Stimulated activated CD4-positive, alpha-beta T cell treated with anti-CD3 and anti-CD28 coated beads, Interleukin-15, amount 100 ng/mL, for 1 hour (primary cell): ENCODE data around the gene IDH2.
"Not testable (repeated sequence)": the region's sequence is repeated elsewhere in the genome, so short reads cannot be mapped to it uniquely, and the experiment has no call there.

Experiments used
- DNase-seq, 2 donors: peaks; one replicate each; pipeline ENCODE4 v3.0.0-alpha.2; 2020; ENCODE audit warnings: low read depth in 1 of 2, low spot score in 1 of 2

The IDH2 gene

DNA sequence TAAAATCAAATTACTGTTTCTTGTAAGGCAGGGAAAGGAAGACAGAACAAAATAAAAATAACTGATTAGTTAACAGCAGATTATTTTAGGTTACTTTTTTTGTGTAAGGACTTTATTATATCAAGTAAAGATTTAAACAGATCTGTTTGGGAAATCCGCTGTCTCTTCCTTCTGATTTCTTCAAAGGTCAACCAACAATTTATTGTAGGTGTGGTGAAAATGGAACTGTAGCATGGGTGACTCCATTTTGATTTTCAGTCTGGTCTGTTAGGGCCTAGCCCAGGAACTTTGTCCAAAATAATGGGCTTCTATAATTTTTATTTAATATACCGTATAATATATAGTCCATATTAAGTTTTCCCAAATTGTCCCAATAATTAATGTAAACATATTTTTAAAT lies 13.5 kb upstream of the IDH2 start:
- DNase-seq: no peak

DNA sequence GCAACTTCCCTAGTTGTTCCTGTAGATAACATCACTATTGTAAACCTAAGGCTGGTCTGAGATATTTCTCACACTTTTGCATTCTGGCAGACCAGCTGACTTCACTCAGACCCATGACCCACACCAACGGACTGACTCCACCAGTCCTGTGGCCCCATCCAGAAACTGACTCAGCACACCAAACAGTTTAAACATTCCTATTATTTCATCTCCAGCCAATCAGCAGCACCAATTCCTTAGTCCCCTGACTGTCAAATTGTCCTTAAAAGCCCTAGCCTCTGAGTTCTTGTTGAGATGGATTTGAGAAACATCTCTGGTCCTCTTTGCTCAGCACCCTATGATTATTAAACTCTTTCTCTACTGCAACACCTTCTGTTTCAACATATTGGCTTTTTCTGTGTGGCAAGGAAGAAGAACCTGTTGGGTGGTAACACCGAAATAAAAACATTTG lies 12.2 kb upstream of the IDH2 start:
- DNase-seq: no peak

GRCh38 chr15:90113166-90113565 lies 10.9 kb upstream of the IDH2 start:
- DNase-seq: no peak

GRCh38 chr15:90109163-90109751 lies 7.0 kb upstream of the IDH2 start:
- DNase-seq: not testable (repeated sequence)

GRCh38 chr15:90108038-90108437 lies 5.8 kb upstream of the IDH2 start:
- DNase-seq: not testable (repeated sequence)

DNA sequence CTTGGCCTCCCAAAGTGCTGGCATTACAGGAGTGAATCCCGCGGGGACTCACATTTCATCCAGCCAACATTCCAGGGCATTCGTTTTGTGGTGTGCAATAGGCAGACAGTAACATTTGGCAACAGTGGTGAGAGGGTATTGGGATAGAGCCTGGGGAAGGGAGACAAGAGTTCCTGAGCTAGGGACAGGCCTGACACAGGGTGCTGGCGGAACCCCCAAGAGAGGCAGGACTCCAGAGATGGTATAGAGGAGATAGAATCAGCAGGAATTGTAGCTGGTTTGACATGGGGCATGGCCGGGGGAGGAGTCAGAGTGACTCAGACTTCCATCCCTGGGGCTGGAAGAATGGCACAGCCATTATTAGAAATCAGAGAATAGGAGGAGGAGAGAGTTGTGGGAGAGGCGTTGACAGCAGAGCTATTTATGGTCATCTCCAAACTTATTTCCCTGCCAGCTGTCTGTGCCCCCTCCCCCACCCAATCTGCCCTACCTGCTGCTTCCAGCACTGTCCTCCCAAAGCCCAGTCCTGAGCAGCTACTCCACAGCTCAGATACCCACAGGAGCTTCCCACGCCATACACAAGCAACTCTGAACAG lies 4.4 kb upstream of the IDH2 start:
- no peak for DNase-seq

GRCh38 chr15:90105521-90105920 lies 3.3 kb upstream of the IDH2 start:
- no peak for DNase-seq

DNA sequence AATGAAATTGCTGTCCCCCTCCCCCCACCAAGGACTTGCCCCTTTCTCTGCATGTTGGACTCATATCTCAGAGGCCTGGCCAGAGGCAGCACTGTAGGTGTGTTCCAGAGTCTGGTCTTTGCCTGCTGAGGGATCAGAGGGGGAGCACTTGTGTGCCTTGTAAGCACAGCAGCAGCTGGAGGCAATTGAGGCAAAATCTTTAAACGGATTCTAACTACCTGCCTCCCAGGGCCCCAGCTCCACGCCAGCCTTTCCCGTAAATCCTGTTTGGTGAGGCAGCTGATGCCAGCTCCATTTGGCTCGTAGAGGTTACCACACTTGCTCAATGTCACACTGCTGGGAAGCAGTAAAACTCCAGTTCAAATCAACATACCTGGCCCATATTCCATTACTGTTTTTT lies 2.3 kb upstream of the IDH2 start:
- DNase-seq: no peak

GRCh38 chr15:90103701-90104329 lies 1.5 kb upstream of the IDH2 start:
- DNase-seq: no peak

- DNase-seq: no peak
These were observed 919 bp downstream of the IDH2 start for GRCh38 chr15:90101130-90101968.

DNA sequence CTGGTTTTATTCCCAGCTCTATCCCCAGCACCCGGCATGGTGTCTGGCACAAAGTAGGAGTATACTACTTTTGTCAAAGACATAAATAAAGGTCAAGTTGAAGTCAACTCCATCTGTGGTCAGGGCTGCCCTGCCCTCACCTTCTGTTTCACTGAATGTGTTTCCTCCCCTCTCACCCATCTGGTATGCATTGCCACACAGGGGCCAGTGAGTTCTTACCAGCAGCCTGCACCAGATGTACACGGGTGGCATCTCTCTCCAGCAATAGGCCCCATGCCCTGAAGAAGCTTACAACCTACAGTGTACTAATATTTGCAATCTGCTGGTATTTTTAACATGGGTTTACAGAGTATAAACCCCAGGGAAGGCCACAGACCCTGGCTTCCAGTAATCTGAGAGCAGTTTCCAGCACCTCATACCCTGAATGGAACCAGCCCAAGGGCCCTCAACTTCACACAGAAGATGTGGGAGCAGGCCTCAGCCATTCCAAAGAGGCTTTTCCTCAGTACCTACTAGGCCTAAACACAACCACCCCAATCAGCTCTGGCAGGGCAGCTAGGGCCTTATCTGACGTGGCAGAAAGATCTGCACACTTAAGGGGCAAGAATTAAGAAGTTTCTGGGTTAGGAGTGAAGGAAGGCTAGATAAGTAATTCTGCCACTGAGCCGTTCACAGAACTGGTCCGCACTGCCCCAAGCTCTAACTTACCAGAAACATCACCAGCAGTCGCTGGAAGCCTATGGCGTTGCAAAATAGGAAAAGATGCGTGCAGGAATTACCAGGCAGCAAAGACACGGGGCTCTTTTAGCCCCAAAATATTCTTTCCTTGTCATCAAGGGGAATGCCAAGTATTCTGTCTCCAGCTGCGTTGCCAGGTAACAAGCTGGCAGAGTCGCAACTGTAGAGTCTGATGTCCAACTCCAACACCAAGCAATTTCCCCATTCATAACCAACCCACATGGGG lies 2.1 kb downstream of the IDH2 start:
- DNase-seq: no peak

DNA sequence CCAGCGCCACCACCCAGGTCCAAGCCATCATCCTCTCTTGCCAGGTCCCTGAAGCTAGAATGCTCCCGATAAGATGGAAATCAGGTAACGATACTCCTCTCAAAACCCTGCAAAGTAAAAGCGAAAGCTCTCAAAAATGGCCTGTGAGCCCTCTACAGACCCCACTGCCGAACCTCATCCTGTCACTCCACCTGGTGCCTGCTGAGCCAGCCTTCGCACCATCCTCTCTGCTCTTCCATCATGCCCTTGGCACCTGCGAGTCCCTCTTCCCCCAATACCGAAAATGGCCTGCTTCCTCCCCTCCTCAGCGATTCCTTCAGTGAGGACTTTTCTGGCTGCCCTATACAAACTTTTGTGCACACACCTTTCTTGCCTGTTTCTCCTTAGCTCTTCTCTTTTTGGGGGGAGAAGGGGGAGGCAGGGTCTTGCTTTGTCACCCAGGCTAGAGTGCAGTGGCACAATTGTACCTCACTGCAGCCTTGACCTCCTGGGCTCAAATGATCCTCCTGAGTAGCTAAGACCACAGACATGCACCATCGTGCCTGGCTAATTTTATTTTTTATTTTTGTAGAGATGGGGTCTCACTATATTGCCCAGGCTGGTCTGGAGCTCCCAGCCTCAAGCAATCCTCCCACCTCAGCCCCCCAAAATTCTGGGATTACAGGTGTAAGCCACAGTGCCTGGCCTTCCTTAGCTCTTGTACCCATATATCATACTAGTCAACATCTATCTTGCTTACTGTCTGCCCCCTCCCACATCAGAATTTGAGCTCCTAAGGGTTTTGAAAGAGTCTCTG lies 3.0 kb downstream of the IDH2 start:
- DNase-seq: no peak

DNA sequence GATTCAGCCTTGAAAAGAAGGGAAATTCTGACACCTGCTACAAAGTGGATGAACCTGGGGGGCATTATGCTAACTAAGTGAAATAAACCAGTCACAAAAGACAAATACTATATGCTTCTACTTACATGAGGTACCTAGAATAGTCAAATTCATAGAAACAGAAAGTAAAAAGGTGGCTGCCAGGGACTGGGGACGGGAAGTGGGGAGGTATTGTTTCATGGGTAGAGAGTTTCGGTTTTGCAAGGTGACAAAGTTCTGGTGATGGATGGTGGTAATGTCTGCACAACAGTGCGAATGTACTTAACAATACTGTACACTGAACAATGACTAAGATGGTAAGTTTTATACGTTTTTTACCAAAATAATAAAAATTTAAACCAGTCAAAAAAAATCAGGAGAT lies 4.8 kb downstream of the IDH2 start:
- DNase-seq: peak; percentile 30 to 39

DNA sequence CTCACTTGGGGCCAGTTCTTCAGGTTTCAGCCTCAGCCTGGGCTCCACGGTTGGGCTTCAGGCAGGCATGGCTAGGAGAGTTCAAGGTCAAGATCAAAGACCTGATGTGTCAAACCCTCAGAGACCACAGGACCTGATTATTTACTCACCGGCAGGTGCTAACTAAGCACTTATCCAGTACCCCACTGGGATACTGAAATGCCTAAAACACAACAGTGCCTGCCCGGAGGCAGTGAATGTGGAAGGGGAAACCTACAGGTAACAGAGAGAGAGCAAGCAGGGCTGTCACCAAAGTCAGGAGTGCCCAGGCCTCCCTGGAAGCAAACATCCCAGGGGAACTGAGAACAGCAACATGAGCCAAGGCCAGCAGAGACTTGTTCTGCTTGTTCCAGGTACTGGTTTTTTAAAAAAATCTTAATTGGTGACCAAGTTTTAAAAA lies 6.7 kb downstream of the IDH2 start:
- DNase-seq: no peak

- DNase-seq: no peak
These were observed 10.9 kb downstream of the IDH2 start for GRCh38 chr15:90091156-90091931.

DNA sequence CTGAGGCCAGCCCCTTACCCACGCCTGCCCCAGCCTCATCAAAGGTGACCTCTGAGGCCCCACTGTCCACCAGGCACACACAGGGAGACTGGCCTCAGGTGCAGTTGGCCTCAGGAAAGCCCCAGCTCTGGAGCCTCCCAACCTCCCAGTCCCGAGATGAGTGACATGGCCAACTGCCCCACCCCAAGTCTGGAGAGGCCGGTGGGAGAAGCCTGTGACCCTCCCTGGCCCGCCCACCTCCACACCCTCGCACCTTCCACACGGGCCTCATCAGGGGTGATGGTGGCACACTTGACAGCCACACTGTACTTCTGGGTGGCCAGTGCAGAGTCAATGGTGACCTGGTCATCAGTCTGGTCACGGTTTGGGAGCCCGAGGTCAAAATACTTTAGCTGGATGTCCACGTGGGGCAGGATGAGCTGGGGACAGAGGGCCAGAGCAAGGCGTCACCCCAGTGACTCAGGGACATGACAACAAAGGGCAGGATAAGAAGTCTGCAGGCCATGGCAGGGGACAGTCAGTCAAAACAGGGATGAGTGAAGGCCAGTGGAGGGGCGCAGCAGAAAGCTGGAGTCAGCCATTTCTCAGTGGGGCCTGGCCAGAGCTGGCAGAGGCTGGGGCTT lies 11.9 kb downstream of the IDH2 start:
- DNase-seq: no peak

DNA sequence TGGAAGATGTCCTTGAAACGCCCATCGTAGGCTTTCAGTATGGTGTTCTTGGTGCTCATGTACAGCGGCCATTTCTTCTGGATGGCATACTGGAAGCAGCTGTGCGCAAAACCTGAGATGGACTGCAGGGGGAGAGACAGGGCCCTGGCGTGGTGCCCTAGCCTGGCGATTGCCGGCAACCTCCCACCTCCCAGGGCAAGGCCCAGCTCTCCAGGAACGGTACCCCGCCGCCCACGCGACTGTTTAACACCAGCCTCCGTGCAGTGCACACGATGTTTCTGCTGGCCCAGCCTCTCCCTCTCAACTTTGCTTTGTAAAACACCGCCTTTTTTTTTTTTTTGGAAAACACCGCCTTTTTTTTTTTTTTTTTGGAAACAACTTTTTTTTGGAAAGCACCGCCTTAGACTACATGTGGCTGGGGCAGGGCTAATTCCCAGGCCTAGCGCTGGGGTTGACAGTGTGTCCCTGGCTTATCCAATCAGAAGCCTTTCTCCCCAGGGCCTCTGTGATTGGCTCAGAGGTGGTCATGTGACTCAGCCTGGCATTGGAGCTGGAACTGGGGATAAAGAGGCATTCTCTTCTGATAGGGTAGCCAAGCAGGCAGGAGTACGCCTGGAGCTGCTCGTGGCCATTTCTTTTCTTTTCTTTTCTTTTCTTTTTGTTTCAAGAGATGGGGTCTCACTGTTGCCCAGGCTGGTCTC lies 14.7 kb downstream of the IDH2 start:
- DNase-seq: no peak

DNA sequence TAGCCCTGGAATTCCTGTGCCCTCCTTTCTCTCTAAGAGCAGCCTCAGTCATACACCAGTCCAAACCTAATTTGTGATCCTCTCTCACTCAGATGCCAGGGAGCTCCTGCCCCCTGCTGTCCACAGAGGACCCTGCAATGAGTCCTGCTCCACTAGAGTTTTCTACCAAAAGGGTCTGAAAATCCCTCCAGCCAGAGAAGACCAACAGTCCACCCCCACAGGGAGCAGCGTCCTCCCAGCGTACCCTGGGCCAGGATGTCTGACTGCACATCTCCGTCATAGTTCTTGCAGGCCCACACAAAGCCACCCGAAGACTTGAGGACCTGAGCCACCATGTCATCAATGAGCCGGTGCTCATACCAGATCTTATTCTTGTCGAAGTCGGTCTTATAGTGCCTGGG lies 15.4 kb downstream of the IDH2 start:
- peak in 1 of 2 donors; percentile 36 for DNase-seq
